ENCODE measurements around the gene RAB15.

Gene RAB15

GRCh38 chr14:64987438-64987767 lies 15.3 kb upstream of the RAB15 start:
- DNase-seq: no peak

- peak; percentile 87 for DNase-seq
Measured at GRCh38 chr14:64986648-64987437, 14.7 kb upstream of the RAB15 start, which contains the start of gene FNTB. TSS of gene FNTB (plus strand) at chr14:64986895. CDS start at chr14:64986954, 59 bp downstream.

GRCh38 chr14:64983439-64984310 lies 11.5 kb upstream of the RAB15 start:
- DNase-seq: peak; percentile 40

DNA sequence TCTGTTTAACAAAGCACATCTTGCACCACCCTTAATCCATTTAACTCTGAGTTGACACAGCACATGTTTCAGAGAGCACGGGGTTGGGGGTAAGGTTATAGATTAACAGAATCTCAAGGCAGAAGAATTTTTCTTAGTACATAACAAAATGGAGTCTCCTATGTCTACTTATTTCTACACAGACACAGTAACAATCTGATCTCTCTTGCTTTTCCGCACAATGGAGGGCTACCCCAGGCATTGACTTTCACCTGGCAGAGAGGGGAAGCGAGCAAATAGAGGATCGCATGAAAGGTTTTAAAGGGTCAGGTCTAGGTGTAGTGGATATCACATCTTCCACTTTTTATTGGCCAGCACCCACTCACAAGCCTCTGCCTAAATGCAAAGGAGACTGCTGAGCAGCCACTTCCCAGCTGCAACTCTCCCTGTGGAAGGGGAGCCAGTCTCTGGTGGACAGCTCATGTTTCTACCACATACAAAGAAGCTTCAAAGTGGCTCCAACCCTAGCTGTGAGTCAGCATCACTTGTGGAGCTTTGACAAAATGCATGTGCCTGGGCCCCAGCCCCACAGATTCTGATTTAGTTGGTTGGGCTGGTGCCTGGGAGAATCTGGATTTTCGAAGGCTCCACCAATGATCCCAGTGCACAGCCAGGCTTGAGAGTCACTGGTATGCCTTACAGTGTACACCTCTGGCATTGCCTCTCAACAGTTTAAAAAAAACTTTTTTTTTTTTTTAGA lies 7.4 kb upstream of the RAB15 start:
- DNase-seq: no peak

- DNase-seq: peak; percentile 24
Measured at GRCh38 chr14:64974563-64974962, 2.4 kb upstream of the RAB15 start.

- DNase-seq: no peak
Measured at GRCh38 chr14:64973826-64974225, 1.7 kb upstream of the RAB15 start.

DNA sequence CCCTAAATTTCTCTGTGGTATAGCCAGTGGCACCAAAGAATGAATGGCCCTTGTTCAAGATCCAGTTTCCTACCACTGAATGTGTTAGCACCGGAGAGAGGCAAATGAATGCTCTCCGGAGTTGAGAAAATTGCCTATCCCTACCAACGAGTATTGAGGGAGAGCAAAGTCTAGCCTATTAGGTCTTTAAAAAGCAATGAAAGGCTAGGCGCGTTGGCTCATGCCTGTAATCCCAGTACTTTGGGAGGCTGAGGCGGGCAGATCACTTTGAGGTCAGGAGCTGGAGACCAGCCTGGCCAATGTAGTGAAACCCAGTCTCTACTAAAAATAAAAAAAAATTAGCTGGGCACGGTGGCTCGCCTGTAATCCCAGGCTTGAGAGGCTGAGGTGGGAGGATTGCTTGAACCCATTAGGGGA lies 898 bp upstream of the RAB15 start:
- DNase-seq: no peak

DNA sequence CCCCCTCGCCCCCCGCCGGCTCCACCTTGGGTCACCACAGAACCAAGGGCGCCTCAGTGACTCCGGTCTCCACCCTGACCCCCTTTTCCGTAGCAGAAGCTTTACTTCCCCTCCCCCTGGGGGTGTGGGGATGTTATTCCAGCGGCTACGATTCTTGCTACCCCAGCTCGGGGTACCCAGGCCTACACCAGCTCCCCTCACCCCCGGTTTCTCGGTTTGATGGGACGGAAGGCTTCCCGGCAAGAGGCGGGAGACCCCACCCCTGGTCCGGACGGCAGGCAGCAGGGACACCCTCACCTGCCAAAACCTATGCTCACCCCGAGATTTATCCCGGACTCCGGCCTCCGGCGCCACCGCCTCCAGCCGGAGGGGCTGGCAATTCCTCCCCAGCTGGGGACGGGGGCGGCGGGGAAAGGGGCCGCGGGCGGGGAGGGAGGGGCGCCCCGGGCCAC lies 619 bp downstream of the RAB15 start:
- no peak for DNase-seq

GRCh38 chr14:64970776-64971477 lies 1.2 kb downstream of the RAB15 start:
- DNase-seq: peak; percentile 27

- no peak for DNase-seq
Measured at GRCh38 chr14:64970041-64970440, 2.1 kb downstream of the RAB15 start.

GRCh38 chr14:64968651-64969050 lies 3.5 kb downstream of the RAB15 start:
- no peak for DNase-seq

GRCh38 chr14:64968167-64968566 lies 4.0 kb downstream of the RAB15 start:
- no peak for DNase-seq

- DNase-seq: no peak
Measured at GRCh38 chr14:64966976-64967375, 5.2 kb downstream of the RAB15 start.

DNA sequence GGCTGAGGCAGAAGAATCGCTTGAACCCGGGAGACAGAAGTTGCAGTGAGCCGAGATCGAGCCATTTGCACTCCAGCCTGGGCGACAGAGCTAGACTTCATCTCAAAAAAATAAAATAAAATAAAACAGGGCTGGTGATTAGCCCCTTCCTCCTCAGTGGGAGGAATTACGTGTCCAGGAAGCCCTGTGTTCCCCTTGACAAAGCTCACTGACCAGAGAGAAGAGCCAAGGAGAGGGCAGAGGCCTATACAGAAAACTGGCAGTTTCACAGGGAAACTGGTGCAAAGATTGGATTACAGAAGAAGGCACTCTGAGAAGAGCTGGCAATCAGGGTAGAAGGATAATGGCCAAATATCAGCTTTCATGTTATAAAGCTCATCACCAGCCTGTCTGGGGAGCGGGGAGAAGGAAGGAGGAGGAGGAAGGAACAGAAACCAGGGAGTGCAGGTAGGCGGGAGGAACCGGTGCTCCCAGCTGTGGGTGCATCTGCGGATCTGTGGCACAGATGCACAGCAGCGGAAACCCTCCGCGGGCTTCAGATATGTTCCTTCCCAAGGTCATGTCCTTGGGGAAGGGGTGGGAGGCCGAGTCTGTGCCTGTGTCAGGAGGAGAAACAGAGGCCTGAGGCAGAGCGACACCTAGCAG lies 6.7 kb downstream of the RAB15 start:
- no peak for DNase-seq

DNA sequence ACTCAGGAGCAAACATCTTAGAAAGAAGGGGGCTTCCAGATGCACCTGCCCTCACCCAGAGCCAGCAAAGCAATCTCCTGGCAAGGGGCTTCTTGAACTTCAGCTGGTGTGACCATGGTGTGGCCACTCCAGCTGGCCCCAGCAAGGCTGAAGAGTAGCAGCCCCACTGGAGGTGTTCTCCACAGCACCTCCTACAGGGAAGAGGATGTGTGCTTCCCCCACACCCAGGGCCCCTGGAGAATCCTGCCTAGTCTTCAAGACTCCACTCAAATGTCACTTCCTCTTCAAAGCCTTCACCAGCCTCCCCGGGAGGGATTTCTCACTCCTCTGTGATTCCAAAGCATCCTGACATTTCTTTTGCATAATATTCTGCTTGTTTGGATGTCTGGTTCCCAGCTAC lies 8.5 kb downstream of the RAB15 start:
- DNase-seq: no peak

- DNase-seq: no peak
Measured at GRCh38 chr14:64960762-64961276, 11.3 kb downstream of the RAB15 start.

DNA sequence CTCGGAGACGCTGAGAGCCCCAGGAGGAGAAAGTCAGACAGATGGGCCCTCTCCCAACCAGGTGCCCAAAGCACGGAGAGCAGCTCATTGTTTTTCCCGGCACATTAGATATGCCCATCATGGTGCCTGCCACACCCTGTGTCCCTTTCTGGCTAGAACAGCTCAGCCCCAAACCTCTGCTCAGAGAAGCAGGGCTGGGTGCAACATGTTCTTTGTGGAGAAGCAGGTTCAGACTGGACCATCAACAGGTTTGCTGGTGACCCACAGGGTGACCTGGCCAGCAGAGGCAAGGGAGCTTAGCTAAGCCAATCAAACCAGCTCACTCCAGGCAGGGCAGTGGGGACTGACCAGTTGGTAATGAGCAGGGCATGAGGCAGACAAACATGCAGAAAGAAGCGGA lies 13.4 kb downstream of the RAB15 start:
- DNase-seq: no peak

- DNase-seq: no peak
Measured at GRCh38 chr14:64958201-64958600, 13.9 kb downstream of the RAB15 start.

GRCh38 chr14:64956697-64957406 lies 15.3 kb downstream of the RAB15 start:
- no peak for DNase-seq

GRCh38 chr14:64955297-64955696 lies 16.8 kb downstream of the RAB15 start:
- DNase-seq: peak; percentile 29
